A549 (cell line): ENCODE measurements around the gene FGFR2. TPM values are rescaled to one million over a fixed set of nuclear protein-coding genes. Genes with fewer than 3 reads are reported as not detected.

ENCODE experiments used
- ATAC-seq, 2 experiments: fragments of 200-7000 bp in 1 of 2; fragments of >200 bp in 1 of 2; cut with Nextera tagmentation in 1 of 2; cut with Tn5 transposase in 1 of 2; 3 replicates each; pipeline versions ENCODE4 v1.8.0 to v1.9.1; 2018 to 2020; ENCODE audit warnings: mild to moderate bottlenecking in 1 of 2, moderate library complexity in 1 of 2
- CTCF ChIA-PET: fragments of 300-600 bp; sonication (Branson Sonifier 250); formaldehyde crosslinking; extraction: SDS; loops from one replicate; lab custom pipeline; 2021; ENCODE audit warnings: antibody characterized with exemption, inconsistent platforms; lab: Yijun Ruan, JAX
- POLR2A ChIA-PET: fragments of 350-600 bp; formaldehyde crosslinking; extraction: SDS; loops from one replicate; lab custom pipeline; 2021; ENCODE audit warnings: antibody characterized with exemption, inconsistent platforms; lab: Yijun Ruan, JAX
- DNase-seq, 2 experiments: peaks; one replicate each; pipeline versions ENCODE4 v3.0.0 to v3.0.0-alpha.2; 2011 to 2016; ENCODE audit warnings: low read depth in 1 of 2, low spot score in 1 of 2
- FAIRE-seq: peaks from 2 replicates; lab custom pipeline; 2011; peaks lifted over from hg19 to GRCh38; lab: Jason Lieb, UNC
- H3K27ac ChIP-seq, 2 experiments: fragments of >200 bp; sonication (Bioruptor Twin); formaldehyde crosslinking; 3 replicates each; pipeline ENCODE4 v1.5.1; 2016 to 2017
- H3K4me1 ChIP-seq: fragments of >200 bp; sonication (Bioruptor Twin); formaldehyde crosslinking; 3 replicates; pipeline ENCODE4 v1.6.1; 2016
- H3K4me2 ChIP-seq: fragments of >200 bp; sonication (Bioruptor Twin); formaldehyde crosslinking; 3 replicates; pipeline ENCODE4 v1.6.1; 2016
- H3K4me3 ChIP-seq: fragments of >200 bp; sonication (Bioruptor Twin); formaldehyde crosslinking; 3 replicates; pipeline ENCODE4 v1.5.1; 2016
- H3K9me3 ChIP-seq: fragments of >200 bp; sonication (Bioruptor Twin); formaldehyde crosslinking; 3 replicates; pipeline ENCODE4 v1.6.1; 2016
- BCL3 ChIP-seq: fragments of >200 bp; sonication (Bioruptor Twin); formaldehyde crosslinking; IDR thresholded peaks from 3 replicates; pipeline ENCODE4 v1.6.1; 2016
- BHLHE40 ChIP-seq: IDR thresholded peaks from 2 replicates; pipeline ENCODE4 v1.6.1; 2012; ENCODE audit warnings: low read depth, low read length, inconsistent platforms
- CBX2 ChIP-seq: fragments of 200-600 bp; sonication (generic); IDR thresholded peaks from 2 replicates; pipeline ENCODE4 v1.6.1; 2016; ENCODE audit warnings: low read depth, mild to moderate bottlenecking, borderline replicate concordance
- CBX8 ChIP-seq: fragments of 200-600 bp; sonication (generic); IDR thresholded peaks from 2 replicates; pipeline ENCODE4 v1.6.1; 2016
- CHD2 ChIP-seq: fragments of 150-350 bp; IDR thresholded peaks from 2 replicates; pipeline ENCODE4 v1.6.1; 2014; ENCODE audit warnings: low read length; ENCODE audit not compliant: partially characterized antibody
- EHMT2 ChIP-seq: fragments of 200-600 bp; sonication (generic); IDR thresholded peaks from 2 replicates; pipeline ENCODE4 v1.6.1; 2016; ENCODE audit warnings: antibody characterized with exemption, low read depth, mild to moderate bottlenecking, moderate library complexity
- EP300 ChIP-seq, 2 experiments: fragments of >200 bp; sonication (Bioruptor Twin); formaldehyde crosslinking; IDR thresholded peaks; 2 replicates in 1 of 2; 3 replicates in 1 of 2; pipeline ENCODE4 v1.6.1; 2016 to 2017
- ESRRA ChIP-seq: fragments of 150-350 bp; IDR thresholded peaks from 2 replicates; pipeline ENCODE4 v1.6.1; 2014; ENCODE audit warnings: mild to moderate bottlenecking, low read length, borderline replicate concordance
- FOSB ChIP-seq: fragments of 250-450 bp; sonication (Bioruptor Pico); IDR thresholded peaks from 2 replicates; pipeline ENCODE4 v1.5.0; 2020; ENCODE audit warnings: mild to moderate bottlenecking, moderate library complexity
- HEYL ChIP-seq: fragments of 250-450 bp; sonication (Bioruptor Pico); IDR thresholded peaks from 2 replicates; pipeline ENCODE4 v1.8.0; 2021; ENCODE audit warnings: mild to moderate bottlenecking, moderate library complexity
- HOXA7 ChIP-seq: fragments of 250-450 bp; sonication (Bioruptor Pico); IDR thresholded peaks from 2 replicates; pipeline ENCODE4 v1.5.0; 2020; ENCODE audit warnings: mild to moderate bottlenecking, moderate library complexity
- HOXB13 ChIP-seq: fragments of 250-450 bp; sonication (Bioruptor Pico); IDR thresholded peaks from 2 replicates; pipeline ENCODE4 v1.5.0; 2020; ENCODE audit warnings: low read depth, mild to moderate bottlenecking, moderate library complexity
- HOXB5 ChIP-seq: fragments of 250-450 bp; sonication (Bioruptor Pico); IDR thresholded peaks from 2 replicates; pipeline ENCODE4 v1.5.0; 2020; ENCODE audit warnings: mild to moderate bottlenecking, moderate library complexity
- JUNB ChIP-seq: fragments of >200 bp; sonication (Bioruptor Twin); formaldehyde crosslinking; IDR thresholded peaks from 2 replicates; pipeline ENCODE4 v1.6.1; 2016
- KDM5A ChIP-seq: fragments of 200-600 bp; sonication (generic); IDR thresholded peaks from 2 replicates; pipeline ENCODE4 v1.6.1; 2016; ENCODE audit warnings: antibody characterized with exemption, mild to moderate bottlenecking
- NFE2L2 ChIP-seq: fragments of 150-350 bp; conservative IDR thresholded peaks from 2 replicates; pipeline ENCODE4 v1.6.1; 2014; ENCODE audit warnings: low read length
- NR3C1 ChIP-seq: fragments of >200 bp; sonication (Bioruptor Twin); formaldehyde crosslinking; IDR thresholded peaks from 3 replicates; pipeline ENCODE4 v1.6.1; 2017
- PHF8 ChIP-seq: fragments of 200-600 bp; sonication (generic); IDR thresholded peaks from 2 replicates; pipeline ENCODE4 v1.6.1; 2016; ENCODE audit warnings: low read depth, mild to moderate bottlenecking, antibody characterized with exemption, moderate library complexity, borderline replicate concordance
- POLR2A ChIP-seq: IDR thresholded peaks from 2 replicates; pipeline ENCODE4 v1.6.1; 2012; ENCODE audit warnings: mild to moderate bottlenecking, low read length
- POLR2AphosphoS2 ChIP-seq: conservative IDR thresholded peaks from 2 replicates; pipeline ENCODE4 v1.6.1; 2012; ENCODE audit warnings: low read length, improper control_type of control experiment, inconsistent platforms
- RCOR1 ChIP-seq: fragments of 150-350 bp; IDR thresholded peaks from 2 replicates; pipeline ENCODE4 v1.6.1; 2014; ENCODE audit warnings: antibody characterized with exemption, low read length, low read depth
- SMC3 ChIP-seq: fragments of >200 bp; sonication (Bioruptor Twin); formaldehyde crosslinking; IDR thresholded peaks from 3 replicates; pipeline ENCODE4 v1.6.1; 2018; ENCODE audit warnings: inconsistent platforms
- SREBF2 ChIP-seq: fragments of 450-650 bp; IDR thresholded peaks from 2 replicates; pipeline ENCODE4 v1.6.1; 2014; ENCODE audit warnings: mild to moderate bottlenecking, moderate library complexity
- USF2 ChIP-seq: fragments of 450-650 bp; IDR thresholded peaks from 2 replicates; pipeline ENCODE4 v1.6.1; 2014; ENCODE audit warnings: antibody characterized with exemption
- WGBS: methylation state at CpG from one replicate; pipeline ENCODE4 v1.1.6; 2017; ENCODE audit errors: missing lambda C conversion rate; 5-methylcytosine and 5-hydroxymethylcytosine counted together
- polyA plus RNA-seq, 4 experiments: library from polyadenylated mRNA; depleted of rRNA in 3 of 4; stranded (reverse); fragments of >200 nt; fragmentation: RNase III in 1 of 4; extraction: RNeasy Plus Mini Kit Qiagen cat#74134 plus additional on column Dnase treatment in 1 of 4; gene quantifications; 2 replicates in 3 of 4; 3 replicates in 1 of 4; pipeline ENCODE4 v1.2.3, GENCODE V29; 2011 to 2017
- TF ChIP-seq, protein P1 (sequence below): fragments of 250-450 bp; sonication (Bioruptor Pico); IDR thresholded peaks from 2 replicates; pipeline ENCODE4 v1.5.0; 2020; ENCODE audit warnings: low read depth, mild to moderate bottlenecking, moderate library complexity
- TF ChIP-seq, protein P2 (sequence below): fragments of >200 bp; sonication (Bioruptor Twin); formaldehyde crosslinking; IDR thresholded peaks from 3 replicates; pipeline ENCODE4 v1.5.1; 2016
- TF ChIP-seq, protein P3 (sequence below): fragments of >200 bp; sonication (Bioruptor Twin); formaldehyde crosslinking; IDR thresholded peaks from 2 replicates; pipeline ENCODE4 v1.6.1; 2016

FGFR2 gene
- polyA plus RNA-seq, 2 of the 4 experiments (the other 2 are of a cell fraction) = 0.16 to 0.22 TPM

- FAIRE-seq (no peak), DNase-seq (no peak)
- ChIA-PET POLR2A (no interaction called here), CTCF (interaction anchor here (0.6 to 1.2 kb wide), 2 partner anchors 32 to 1146 kb away, joined by 3 read pairs; no protein-coding TSS in a partner anchor)
- Histone ChIP-seq H3K4me1 (no peaks in the 10 kb centered on the region), H3K27ac (no peak overlapping the region), H3K9me3 (no peaks in the 10 kb centered on the region), H3K4me2 (no peak overlapping the region), H3K4me3 (no peak overlapping the region)
- WGBS = 58% methylated on average over 5 of the region's 5 CpGs
- TF ChIP-seq NFE2L2 (no peak), USF2 (no peak), EHMT2 (no peak), NR3C1 (no peak), EP300 (IDR thresholded peaks at IDR 0.05) (no peak)
- TF ChIP-seq, protein P1, sequence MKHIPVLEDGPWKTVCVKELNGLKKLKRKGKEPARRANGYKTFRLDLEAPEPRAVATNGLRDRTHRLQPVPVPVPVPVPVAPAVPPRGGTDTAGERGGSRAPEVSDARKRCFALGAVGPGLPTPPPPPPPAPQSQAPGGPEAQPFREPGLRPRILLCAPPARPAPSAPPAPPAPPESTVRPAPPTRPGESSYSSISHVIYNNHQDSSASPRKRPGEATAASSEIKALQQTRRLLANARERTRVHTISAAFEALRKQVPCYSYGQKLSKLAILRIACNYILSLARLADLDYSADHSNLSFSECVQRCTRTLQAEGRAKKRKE (CRISPR knock-in tag) = no peak
- TF ChIP-seq, all 56 proteins: peak for 0
- peak; percentile 31 to 38; a peak in 3 of 6 replicates for ATAC-seq
Measured at GRCh38 chr10:121570315-121570714, 27.9 kb downstream of the FGFR2 start.

DNA sequence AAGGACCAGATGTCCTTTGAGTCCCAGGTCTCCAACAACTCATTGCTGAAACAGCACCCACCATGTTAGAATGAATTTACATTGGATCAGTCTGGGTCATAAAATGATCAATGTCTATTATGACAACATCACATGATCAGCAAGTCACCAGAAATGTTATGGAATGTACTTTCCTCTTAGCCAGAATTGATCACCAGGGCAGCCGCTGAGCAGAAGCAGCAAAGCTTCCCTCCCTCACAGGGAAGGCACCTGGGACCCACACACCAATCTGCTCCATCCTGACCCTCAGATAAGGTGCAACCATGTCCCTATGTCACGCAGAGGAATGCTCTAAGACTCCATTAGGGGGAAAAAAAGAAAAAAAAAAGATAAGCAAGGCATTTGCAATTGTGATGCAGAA lies 30.0 kb downstream of the FGFR2 start:
- no peak overlapping the region for H3K27ac ChIP-seq
- no peak for ATAC-seq
- H3K4me2 ChIP-seq = no peak overlapping the region
- H3K4me3 ChIP-seq = no peak overlapping the region
- CTCF ChIA-PET = no interaction called here
- no peaks in the 10 kb centered on the region for H3K9me3 ChIP-seq
- WGBS = 46% methylated on average over 2 of the region's 2 CpGs
- POLR2A ChIA-PET = no interaction called here
- no peaks in the 10 kb centered on the region for H3K4me1 ChIP-seq
- TF ChIP-seq PHF8 (no peak), BHLHE40 (no peak), JUNB (no peak), CHD2 (no peak), SMC3 (no peak), KDM5A (no peak), FOSB (no peak)
- TF ChIP-seq, all 56 proteins: peak for 0
- no peak for DNase-seq
- FAIRE-seq = no peak

- no peak overlapping the region for H3K4me3 ChIP-seq
- H3K4me1 ChIP-seq = no peaks in the 10 kb centered on the region
- H3K9me3 ChIP-seq = no peaks in the 10 kb centered on the region
- FAIRE-seq (no peak), ATAC-seq (no peak), DNase-seq (no peak)
- CTCF ChIA-PET = no interaction called here
- H3K27ac ChIP-seq = no peak overlapping the region
- TF ChIP-seq HEYL (CRISPR knock-in tag) (no peak), HOXB13 (CRISPR knock-in tag) (no peak), BCL3 (no peak), POLR2A (no peak), CBX2 (no peak)
- H3K4me2 ChIP-seq = no peak overlapping the region
- WGBS = 50% methylated on average over 8 of the region's 8 CpGs
- POLR2A ChIA-PET = no interaction called here
Measured at GRCh38 chr10:121567569-121567968, 30.7 kb downstream of the FGFR2 start.

DNA sequence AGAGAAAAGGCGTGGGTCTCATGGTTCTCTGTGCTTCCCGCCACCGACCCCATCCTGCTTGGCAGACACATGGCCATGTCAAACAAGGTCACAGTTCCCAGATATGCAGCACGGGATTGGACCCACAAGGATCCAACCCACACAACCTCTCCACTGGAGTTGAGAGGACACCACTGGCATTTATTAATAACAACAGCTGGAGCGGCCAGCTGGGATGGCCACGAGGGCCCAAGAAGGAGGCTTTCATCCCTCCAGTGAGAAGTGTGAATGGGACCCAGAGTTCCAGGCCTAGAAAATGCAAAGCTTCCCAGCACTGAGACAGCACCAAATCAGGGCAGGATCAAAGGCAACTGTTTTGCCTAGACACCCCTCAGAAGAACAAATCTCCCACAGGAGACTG lies 31.5 kb downstream of the FGFR2 start:
- Histone ChIP-seq H3K4me3 (no peak overlapping the region), H3K9me3 (no peaks in the 10 kb centered on the region), H3K4me2 (no peak overlapping the region), H3K27ac (no peak overlapping the region), H3K4me1 (no peaks in the 10 kb centered on the region)
- WGBS = 22% methylated on average over 6 of the region's 6 CpGs
- TF ChIP-seq, protein P2, sequence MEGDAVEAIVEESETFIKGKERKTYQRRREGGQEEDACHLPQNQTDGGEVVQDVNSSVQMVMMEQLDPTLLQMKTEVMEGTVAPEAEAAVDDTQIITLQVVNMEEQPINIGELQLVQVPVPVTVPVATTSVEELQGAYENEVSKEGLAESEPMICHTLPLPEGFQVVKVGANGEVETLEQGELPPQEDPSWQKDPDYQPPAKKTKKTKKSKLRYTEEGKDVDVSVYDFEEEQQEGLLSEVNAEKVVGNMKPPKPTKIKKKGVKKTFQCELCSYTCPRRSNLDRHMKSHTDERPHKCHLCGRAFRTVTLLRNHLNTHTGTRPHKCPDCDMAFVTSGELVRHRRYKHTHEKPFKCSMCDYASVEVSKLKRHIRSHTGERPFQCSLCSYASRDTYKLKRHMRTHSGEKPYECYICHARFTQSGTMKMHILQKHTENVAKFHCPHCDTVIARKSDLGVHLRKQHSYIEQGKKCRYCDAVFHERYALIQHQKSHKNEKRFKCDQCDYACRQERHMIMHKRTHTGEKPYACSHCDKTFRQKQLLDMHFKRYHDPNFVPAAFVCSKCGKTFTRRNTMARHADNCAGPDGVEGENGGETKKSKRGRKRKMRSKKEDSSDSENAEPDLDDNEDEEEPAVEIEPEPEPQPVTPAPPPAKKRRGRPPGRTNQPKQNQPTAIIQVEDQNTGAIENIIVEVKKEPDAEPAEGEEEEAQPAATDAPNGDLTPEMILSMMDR = no peak
- TF ChIP-seq BHLHE40 (no peak), HOXA7 (CRISPR knock-in tag) (no peak), POLR2AphosphoS2 (no peak), ESRRA (no peak), RCOR1 (no peak), PHF8 (no peak), HOXB5 (CRISPR knock-in tag) (no peak), SREBF2 (no peak), CBX8 (no peak)
- TF ChIP-seq, protein P3, sequence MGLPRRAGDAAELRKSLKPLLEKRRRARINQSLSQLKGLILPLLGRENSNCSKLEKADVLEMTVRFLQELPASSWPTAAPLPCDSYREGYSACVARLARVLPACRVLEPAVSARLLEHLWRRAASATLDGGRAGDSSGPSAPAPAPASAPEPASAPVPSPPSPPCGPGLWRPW = no peak
- DNase-seq = no peak
- no peak for FAIRE-seq
- CTCF ChIA-PET = interaction anchor here (1.4 kb wide), 1 partner anchor 9 kb away, joined by 3 read pairs; no protein-coding TSS in a partner anchor
- POLR2A ChIA-PET = no interaction called here
- ATAC-seq = no peak
